GM12878 (cell line): Measurements from ENCODE around the gene CSNK2A1.

Experiments used
- CEBPB ChIP-seq, 2 experiments: fragments of 150-350 bp in 1 of 2; IDR thresholded peaks; 2 replicates each; pipeline ENCODE4 v1.6.1; 2012 to 2014; ENCODE audit warnings: low read depth in 2 of 2, low read length in 2 of 2, borderline replicate concordance in 1 of 2, inconsistent platforms in 1 of 2
- CHD2 ChIP-seq: IDR thresholded peaks from 2 replicates; pipeline ENCODE4 v1.6.1; 2011; ENCODE audit warnings: low read depth, low read length, improper control_type of control experiment, borderline replicate concordance
- CREB1 ChIP-seq: IDR thresholded peaks from 2 replicates; pipeline ENCODE4 v1.6.1; 2012; ENCODE audit warnings: low read depth, mild to moderate bottlenecking, inconsistent platforms
- CTCF ChIP-seq, 3 experiments: IDR thresholded peaks in 2 of 3; conservative IDR thresholded peaks in 1 of 3; 2 replicates each; pipeline ENCODE4 v1.5.1; 2011; ENCODE audit warnings: low read depth in 3 of 3, low read length in 3 of 3, mild to moderate bottlenecking in 3 of 3, control low read depth in 2 of 3, moderate library complexity in 2 of 3, inconsistent platforms in 1 of 3, mixed read lengths in 1 of 3; ENCODE audit not compliant: control insufficient read depth in 2 of 3, insufficient read depth in 1 of 3; ENCODE audit errors: extremely low read depth in 1 of 3
- FOXK2 ChIP-seq: fragments of 450-650 bp; IDR thresholded peaks from 2 replicates; pipeline ENCODE4 v1.6.1; 2017; ENCODE audit warnings: mild to moderate bottlenecking, moderate library complexity
- HDGF ChIP-seq: fragments of 450-650 bp; IDR thresholded peaks from 2 replicates; pipeline ENCODE4 v1.6.1; 2016; ENCODE audit warnings: antibody characterized with exemption
- PAX5 ChIP-seq: IDR thresholded peaks from 2 replicates; pipeline ENCODE4 v1.6.1; 2011; ENCODE audit warnings: low read depth, low read length, borderline replicate concordance
- PBX3 ChIP-seq: IDR thresholded peaks from 2 replicates; pipeline ENCODE4 v1.6.1; 2011; ENCODE audit warnings: mild to moderate bottlenecking, low read depth, low read length, moderate library complexity; ENCODE audit not compliant: insufficient replicate concordance
- RAD21 ChIP-seq: IDR thresholded peaks from 2 replicates; pipeline ENCODE4 v1.6.1; 2011; ENCODE audit warnings: mild to moderate bottlenecking, low read depth, low read length, moderate library complexity; ENCODE audit not compliant: insufficient read depth
- SMC3 ChIP-seq: IDR thresholded peaks from 2 replicates; pipeline ENCODE4 v1.6.1; 2011; ENCODE audit warnings: low read length, improper control_type of control experiment, borderline replicate concordance
- TF ChIP-seq, protein P1 (sequence below): IDR thresholded peaks from 2 replicates; pipeline ENCODE4 v1.6.1; 2012; ENCODE audit warnings: low read depth, low read length, improper control_type of control experiment

DNA sequence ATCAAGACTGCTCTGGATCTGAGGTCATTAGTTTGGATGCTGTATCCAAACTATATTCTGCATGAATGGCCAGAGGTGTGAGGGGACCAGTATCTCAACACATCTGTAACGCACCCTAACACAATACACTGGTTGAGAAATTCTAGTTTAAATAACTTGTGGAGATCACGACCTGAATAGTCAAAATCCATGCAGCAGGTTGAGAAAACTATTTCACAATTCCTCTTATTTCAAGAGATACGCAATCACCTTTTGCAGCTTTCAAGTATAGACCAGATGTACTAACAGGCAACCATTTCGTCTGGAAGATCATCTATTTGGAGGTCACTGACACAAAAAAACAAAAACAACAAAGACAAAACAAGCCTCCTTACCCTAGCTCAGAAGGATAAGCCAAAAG lies 11.1 kb downstream of the CSNK2A1 start:
- TF ChIP-seq CREB1 (no peak), PBX3 (no peak), SMC3 (no peak), CHD2 (no peak), HDGF (no peak), CTCF (IDR thresholded peaks at IDR 0.05 in 2 of 3, conservative IDR thresholded peaks at IDR 0.05 in 1 of 3; ENCODE audit: control insufficient read depth in 2 of 3, extremely low read depth in 1 of 3, insufficient read depth in 1 of 3, low read depth in 3 of 3, low read length in 3 of 3) (no peak), FOXK2 (no peak), RAD21 (no peak), CEBPB (IDR thresholded peaks at IDR 0.05; ENCODE audit: borderline replicate concordance in 1 of 2, low read depth in 2 of 2, low read length in 2 of 2) (no peak), PAX5 (no peak)
- TF ChIP-seq, protein P1, sequence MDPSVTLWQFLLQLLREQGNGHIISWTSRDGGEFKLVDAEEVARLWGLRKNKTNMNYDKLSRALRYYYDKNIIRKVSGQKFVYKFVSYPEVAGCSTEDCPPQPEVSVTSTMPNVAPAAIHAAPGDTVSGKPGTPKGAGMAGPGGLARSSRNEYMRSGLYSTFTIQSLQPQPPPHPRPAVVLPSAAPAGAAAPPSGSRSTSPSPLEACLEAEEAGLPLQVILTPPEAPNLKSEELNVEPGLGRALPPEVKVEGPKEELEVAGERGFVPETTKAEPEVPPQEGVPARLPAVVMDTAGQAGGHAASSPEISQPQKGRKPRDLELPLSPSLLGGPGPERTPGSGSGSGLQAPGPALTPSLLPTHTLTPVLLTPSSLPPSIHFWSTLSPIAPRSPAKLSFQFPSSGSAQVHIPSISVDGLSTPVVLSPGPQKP, result no peak
